ENCODE results near the gene LY6G5B. TPM values are rescaled to one million over a fixed set of nuclear protein-coding genes. Genes with fewer than 3 reads are reported as not detected.

The LY6G5B gene
- total and polyA plus RNA-seq, 12 donors = 0.48 to 13.4 (median 4.7) TPM

DNA sequence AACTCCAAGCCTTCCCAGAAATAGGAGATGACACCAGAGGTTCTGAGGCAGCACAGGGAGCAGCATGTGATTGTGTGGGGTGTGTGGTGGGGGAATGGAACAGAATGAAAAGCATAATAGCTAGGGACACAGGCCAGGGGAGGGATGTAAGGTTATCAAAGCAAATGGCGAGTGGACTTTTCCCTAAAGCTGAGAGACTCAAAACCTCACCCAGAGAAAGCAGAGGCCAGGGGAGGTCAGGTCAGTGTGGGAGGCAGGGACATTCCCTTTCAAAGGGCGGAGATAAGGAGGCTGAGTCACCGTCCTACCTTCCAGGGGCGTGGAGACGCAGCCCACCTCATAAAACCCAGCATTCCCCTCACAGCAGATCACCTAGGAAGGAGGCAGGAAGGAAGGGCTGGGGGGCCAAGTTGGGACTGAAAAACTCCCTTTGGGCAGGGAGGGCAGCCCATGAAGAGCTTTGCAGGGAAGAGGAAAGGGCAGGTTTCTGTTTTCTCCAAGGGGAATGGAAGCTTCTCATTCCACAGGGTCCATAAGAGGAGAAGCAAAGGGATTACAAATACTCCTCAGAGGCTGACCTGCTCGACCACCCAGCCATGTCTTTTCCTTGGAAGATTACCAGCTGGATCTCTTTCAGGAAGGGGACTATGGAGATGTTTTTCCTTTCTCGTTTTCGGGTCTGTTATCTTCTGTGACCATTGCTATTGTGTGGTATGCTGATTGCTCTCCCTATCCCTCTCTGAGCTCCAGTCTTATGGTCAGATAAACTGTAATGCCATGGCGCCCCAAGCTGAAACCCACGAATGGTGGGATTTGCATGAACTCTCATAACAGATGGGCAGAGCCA, 20.7 kb downstream of the LY6G5B start:
- Histone ChIP-seq H3K9me3 (replicated peaks in 1 of 3) (no peaks in the 10 kb centered on the region), H3K36me3 (replicated peaks in 1 of 2) (peaks cover 0 to 97% of the 10 kb centered on the region in 2 donors), H3K27me3 (no peaks in the 10 kb centered on the region), H3K4me1 (replicated peaks in 1 of 2) (no peaks in the 10 kb centered on the region), H3K4me3 (no peak overlapping the region), H3K27ac (no peak overlapping the region)
- TF ChIP-seq, protein P1, sequence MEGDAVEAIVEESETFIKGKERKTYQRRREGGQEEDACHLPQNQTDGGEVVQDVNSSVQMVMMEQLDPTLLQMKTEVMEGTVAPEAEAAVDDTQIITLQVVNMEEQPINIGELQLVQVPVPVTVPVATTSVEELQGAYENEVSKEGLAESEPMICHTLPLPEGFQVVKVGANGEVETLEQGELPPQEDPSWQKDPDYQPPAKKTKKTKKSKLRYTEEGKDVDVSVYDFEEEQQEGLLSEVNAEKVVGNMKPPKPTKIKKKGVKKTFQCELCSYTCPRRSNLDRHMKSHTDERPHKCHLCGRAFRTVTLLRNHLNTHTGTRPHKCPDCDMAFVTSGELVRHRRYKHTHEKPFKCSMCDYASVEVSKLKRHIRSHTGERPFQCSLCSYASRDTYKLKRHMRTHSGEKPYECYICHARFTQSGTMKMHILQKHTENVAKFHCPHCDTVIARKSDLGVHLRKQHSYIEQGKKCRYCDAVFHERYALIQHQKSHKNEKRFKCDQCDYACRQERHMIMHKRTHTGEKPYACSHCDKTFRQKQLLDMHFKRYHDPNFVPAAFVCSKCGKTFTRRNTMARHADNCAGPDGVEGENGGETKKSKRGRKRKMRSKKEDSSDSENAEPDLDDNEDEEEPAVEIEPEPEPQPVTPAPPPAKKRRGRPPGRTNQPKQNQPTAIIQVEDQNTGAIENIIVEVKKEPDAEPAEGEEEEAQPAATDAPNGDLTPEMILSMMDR (IDR thresholded peaks at IDR 0.05) = no peak
- TF ChIP-seq POLR2A (IDR thresholded peaks at IDR 0.05) = no peak
- intact Hi-C loops (cut with DNase I) = no loop called here
- no peak for DNase-seq
- WGBS, 4 donors = 61 to 72% (median 64%) methylated on average over 10 of the region's 10 CpGs

DNA sequence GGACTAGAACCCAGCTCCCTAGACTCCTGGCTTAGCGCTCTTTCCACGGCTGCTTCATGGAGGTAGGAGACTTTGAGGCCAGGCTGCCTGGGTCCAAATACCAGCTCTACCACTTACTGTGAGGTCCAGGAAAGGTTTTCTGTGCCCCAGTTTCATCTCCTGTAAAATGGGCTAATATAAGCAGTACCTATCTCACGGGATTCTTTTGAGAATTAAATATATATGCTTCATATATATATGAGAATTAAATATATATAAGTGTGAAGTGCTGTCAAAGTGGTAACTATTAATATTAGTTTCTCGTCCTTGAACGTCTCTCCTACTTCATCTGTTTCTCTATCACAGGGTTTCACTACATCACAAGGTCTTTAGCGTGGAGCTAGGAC, 21.3 kb downstream of the LY6G5B start:
- no peaks in the 10 kb centered on the region for H3K9me3 ChIP-seq (replicated peaks in 1 of 3)
- no peak for DNase-seq
- intact Hi-C loops (cut with DNase I) = no loop called here
- no peaks in the 10 kb centered on the region for H3K4me1 ChIP-seq (replicated peaks in 1 of 2)
- H3K27me3 ChIP-seq = no peaks in the 10 kb centered on the region
- 86 to 89% (median 88%) methylated on average over 6 of the region's 6 CpGs for WGBS, 4 donors
- H3K27ac ChIP-seq = no peak overlapping the region
- no peak for TF ChIP-seq POLR2A (IDR thresholded peaks at IDR 0.05)
- TF ChIP-seq, protein P1 (IDR thresholded peaks at IDR 0.05) = no peak
- peaks cover 0 to 99% of the 10 kb centered on the region in 2 donors for H3K36me3 ChIP-seq (replicated peaks in 1 of 2)
- no peak overlapping the region for H3K4me3 ChIP-seq

DNA sequence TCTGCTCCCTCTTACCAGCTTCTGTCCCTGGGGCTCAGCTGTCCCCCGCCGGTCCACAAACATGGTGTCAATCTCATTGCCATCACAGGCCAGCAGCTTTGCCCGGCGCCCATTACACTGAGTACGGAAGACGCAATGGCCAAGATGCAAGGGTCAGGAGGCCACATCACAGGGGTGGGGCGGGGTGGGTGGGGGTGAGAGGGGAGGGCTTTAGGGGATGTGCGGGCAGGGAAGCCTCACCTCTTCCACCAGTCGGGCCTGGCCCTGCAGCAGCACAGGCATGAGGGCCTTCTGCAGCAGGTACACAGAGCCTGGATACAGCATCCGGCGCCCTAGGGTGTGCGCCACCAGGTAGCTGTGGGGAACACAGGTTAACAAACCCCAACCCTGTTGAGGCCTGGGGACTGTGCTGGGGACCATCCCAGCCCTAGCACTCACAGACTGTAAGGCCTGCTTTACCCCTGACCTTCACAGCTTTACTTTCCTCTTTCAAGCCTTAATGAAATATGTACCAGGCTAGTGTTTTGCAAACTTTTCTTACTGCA, 21.9 kb downstream of the LY6G5B start:
- Histone ChIP-seq H3K27me3 (no peaks in the 10 kb centered on the region), H3K36me3 (replicated peaks in 1 of 2) (peaks cover 0 to 99% of the 10 kb centered on the region in 2 donors), H3K4me3 (no peak overlapping the region), H3K4me1 (replicated peaks in 1 of 2) (no peaks in the 10 kb centered on the region), H3K9me3 (replicated peaks in 1 of 3) (no peaks in the 10 kb centered on the region), H3K27ac (no peak overlapping the region)
- WGBS, 4 donors = 94 to 100% (median 94%) methylated on average over 3 to 12 of the region's 12 CpGs
- DNase-seq = no peak
- TF ChIP-seq, protein P1 (IDR thresholded peaks at IDR 0.05) = no peak
- no peak for TF ChIP-seq POLR2A (IDR thresholded peaks at IDR 0.05)
- intact Hi-C loops (cut with DNase I) = no loop called here

DNA sequence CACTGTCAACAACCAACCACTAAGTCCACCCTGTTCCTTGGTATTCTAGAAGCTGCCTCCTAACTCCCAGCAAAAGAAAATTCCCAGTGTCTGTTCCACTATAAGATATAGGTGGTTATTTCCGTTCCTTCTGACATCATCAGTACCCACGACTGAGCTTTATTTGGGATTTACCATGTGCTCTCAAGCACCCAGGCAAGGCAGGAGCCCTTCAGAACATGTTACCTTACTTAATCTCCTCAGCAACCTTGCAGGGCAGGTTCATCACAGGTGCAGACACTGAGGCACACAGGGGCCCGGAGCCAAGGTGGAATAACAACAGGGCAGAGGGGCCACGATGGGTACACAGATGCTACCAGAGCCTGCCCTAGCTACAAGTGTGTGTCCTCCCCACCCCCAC, 22.6 kb downstream of the LY6G5B start:
- Histone ChIP-seq H3K9me3 (replicated peaks in 1 of 3) (no peaks in the 10 kb centered on the region), H3K27ac (no peak overlapping the region), H3K4me3 (no peak overlapping the region), H3K4me1 (replicated peaks in 1 of 2) (no peaks in the 10 kb centered on the region), H3K27me3 (no peaks in the 10 kb centered on the region), H3K36me3 (replicated peaks in 1 of 2) (peaks cover 0 to 99% of the 10 kb centered on the region in 2 donors)
- WGBS, 4 donors = 87 to 95% (median 89%) methylated on average over 3 to 4 of the region's 4 CpGs
- no peak for DNase-seq
- TF ChIP-seq, protein P1 (IDR thresholded peaks at IDR 0.05) = no peak
- TF ChIP-seq POLR2A (IDR thresholded peaks at IDR 0.05) = no peak
- intact Hi-C loops (cut with DNase I) = no loop called here

All from adrenal gland (tissue), 12 donors.